GM20000 (cell line): ENCODE measurements around the gene CNGA1.
A peak's percentile ranks its signal among the peaks of the same experiment; 100 is the strongest.
"Not testable (repeated sequence)": the region's sequence is repeated elsewhere in the genome, so short reads cannot be mapped to it uniquely, and the experiment has no call there.

Source experiments
- DNase-seq: peaks from one replicate; pipeline ENCODE4 v3.0.0; 2012; ENCODE audit warnings: low spot score
- TF ChIP-seq, protein P1 (sequence below): IDR thresholded peaks from 2 replicates; pipeline ENCODE4 v1.5.1; 2012; ENCODE audit warnings: mild to moderate bottlenecking, control low read depth; ENCODE audit errors: extremely low read depth, missing control alignments

The CNGA1 gene

DNA sequence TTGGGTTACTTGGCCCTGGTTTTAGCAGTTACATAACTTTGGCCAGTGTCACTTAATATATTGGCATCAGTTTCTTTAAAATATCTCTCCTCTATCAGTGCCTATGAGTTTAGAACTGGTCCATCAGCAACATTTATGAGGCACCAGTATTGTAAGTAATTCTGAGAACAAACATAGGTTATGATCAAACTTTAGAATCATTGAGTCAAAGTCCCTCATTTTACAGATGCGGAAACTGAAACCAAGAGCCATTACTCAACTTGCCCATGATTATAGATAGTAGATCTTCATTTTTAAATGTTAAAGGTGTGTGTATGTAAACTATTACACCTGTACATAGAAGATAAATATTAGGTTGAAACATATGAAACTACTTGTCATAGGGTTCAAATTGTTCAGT lies 4.6 kb upstream of the CNGA1 start:
- DNase-seq, result no peak
- TF ChIP-seq, protein P1, sequence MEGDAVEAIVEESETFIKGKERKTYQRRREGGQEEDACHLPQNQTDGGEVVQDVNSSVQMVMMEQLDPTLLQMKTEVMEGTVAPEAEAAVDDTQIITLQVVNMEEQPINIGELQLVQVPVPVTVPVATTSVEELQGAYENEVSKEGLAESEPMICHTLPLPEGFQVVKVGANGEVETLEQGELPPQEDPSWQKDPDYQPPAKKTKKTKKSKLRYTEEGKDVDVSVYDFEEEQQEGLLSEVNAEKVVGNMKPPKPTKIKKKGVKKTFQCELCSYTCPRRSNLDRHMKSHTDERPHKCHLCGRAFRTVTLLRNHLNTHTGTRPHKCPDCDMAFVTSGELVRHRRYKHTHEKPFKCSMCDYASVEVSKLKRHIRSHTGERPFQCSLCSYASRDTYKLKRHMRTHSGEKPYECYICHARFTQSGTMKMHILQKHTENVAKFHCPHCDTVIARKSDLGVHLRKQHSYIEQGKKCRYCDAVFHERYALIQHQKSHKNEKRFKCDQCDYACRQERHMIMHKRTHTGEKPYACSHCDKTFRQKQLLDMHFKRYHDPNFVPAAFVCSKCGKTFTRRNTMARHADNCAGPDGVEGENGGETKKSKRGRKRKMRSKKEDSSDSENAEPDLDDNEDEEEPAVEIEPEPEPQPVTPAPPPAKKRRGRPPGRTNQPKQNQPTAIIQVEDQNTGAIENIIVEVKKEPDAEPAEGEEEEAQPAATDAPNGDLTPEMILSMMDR, result no peak

DNA sequence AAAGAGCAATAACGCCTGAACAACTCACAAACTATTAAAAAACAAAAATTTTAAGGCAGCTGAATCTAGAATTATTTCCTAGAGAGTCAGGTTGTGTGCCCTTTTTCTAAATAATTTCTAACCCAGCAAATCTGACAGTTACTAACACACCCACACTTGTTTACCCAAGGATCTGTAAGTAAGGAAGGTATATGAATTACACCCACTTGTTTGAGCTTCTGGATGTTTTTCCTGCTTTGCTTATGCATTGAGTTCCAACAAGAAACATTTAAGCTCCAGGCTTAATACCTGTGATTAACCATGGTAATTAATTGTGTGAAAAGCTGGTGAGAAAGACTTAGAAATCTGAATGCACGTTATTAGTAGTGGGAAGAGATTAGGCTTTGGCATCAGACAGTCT lies 1.6 kb upstream of the CNGA1 start:
- TF ChIP-seq, protein P1, result no peak
- no peak for DNase-seq

DNA sequence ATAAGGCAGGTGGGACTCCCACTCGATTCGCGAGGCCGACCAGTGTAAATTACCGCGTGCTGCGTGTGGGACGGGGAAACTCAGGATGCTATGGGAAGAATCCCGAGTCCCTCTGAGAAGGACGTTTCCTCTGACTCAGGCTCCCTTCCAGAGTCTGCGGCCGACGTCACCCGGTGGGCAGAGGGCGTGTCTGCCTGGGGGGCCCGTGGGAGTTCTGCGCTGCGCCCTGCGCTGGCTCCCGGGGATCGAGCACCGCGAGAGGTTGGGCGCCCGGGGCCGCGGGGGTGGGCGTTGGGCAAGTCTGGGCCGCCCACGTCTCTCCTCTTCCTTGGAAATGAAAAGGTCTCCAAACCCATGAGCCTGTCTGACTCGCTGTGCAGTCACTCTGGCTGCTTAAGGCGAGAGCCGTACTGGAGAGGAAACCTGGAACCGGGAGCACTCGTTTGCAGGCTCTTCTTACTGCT lies 659 bp upstream of the CNGA1 start:
- TF ChIP-seq, protein P1, result no peak
- peak; percentile 42 for DNase-seq

DNA sequence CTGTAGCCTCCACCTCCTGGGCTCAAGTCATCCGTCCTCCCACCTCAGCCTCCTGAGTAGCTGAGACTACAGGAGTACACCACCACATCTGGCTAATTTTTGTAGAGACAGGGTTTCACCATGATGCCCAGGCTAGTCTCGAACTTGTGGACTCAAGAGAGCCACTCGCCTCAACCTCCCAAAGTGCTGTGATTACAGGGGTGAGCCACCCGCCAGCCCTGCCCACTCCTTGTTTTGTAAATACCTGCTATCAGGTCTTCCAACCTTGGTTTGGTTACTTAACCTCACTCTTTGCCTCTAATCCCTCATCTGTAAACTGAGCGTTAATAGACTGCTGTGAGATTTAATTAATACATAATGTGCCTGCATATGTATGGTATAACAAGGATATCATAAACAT lies 803 bp downstream of the CNGA1 start:
- DNase-seq, result no peak
- TF ChIP-seq, protein P1, result no peak

DNA sequence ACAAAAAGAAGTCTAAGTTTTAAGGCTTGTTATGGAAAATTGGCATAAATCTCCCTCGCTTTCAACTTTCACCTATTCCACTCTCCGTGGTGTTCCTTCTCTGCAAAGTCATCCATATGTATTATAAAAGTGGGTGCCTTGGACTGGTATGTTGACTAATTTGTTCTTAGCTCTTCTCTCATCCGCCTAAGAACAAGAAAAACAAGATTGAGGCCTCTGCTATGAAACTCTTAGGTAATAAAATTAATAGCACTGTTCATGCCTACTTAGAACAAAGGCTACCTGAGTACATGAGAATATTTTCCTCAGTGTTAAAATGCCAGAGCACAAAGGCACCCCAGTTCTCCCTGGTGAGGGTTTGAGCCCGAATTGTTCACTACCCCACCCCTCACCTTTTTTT lies 1.3 kb downstream of the CNGA1 start:
- TF ChIP-seq, protein P1, result no peak
- DNase-seq, result no peak

DNA sequence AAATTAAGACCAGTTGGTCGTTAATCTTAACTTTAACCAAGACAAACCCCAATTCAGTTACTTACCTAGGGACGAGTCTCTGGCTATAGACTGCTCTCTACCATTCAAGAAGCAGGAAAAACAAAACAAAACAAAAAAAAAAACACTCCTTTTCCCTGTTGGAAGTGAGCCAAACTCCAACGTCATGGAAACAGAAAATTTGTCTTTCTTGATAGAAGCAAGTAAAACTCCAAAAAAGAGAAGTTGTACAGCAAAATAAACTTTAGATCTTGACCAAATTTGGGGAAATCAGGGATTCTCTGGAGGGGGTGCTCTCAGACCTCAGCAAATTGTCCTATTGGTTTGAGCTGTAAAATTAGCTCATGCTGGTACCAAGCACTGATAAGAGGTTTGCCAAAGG lies 3.7 kb downstream of the CNGA1 start:
- TF ChIP-seq, protein P1, result no peak
- no peak for DNase-seq

DNA sequence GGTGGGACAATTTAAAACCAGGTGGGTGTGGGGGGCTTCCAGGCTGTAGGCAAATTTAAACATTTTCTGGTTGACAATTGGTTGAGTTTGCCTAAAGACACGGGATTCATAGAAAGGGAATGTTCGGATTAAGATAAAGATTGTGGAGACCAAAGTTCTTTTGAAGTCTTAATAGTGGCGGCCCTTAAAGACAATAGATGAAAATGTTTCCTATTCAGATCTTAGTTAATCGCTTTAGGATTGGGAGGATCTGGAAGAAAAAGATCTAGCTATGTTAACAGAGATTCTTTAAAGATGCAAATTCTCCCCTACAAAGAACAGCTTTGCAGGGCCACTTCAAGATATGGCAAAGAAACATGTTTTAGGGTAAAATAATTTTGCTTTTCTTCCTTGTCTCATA lies 4.8 kb downstream of the CNGA1 start:
- TF ChIP-seq, protein P1, result no peak
- DNase-seq, result no peak

DNA sequence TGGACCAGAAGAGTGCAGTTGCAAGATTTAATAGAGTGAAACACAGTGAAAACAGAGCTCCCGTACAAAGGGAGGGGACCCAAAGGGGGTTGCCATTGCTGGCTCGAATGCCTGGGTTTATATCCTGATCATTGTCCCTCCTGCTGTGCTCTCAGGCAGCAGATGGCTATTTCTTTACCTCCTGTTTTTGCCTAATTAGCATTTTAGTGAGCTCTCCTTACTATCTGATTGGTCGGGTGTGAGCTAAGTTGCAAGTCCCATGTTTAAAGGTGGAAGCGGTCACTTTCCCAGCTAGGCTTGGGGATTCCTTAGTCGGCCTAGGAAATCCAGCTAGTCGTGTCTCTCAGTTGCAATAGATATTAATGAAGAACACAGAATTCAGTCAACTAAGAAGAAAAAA lies 5.6 kb downstream of the CNGA1 start:
- not testable (repeated sequence) for DNase-seq
